Upper lobe of left lung (tissue), 4 donors: ENCODE results near the gene INPP5D.

ENCODE experiments used
- EP300 ChIP-seq, 4 donors: sonication (generic); formaldehyde crosslinking; IDR thresholded peaks; one replicate each; pipeline ENCODE4 v1.5.1; 2017; ENCODE audit warnings: antibody characterized with exemption in 4 of 4, control low read depth in 2 of 4
- POLR2A ChIP-seq, 4 donors: fragments of 450-650 bp; IDR thresholded peaks; one replicate each; pipeline ENCODE4 v1.5.1; 2016 to 2017; ENCODE audit warnings: antibody characterized with exemption in 4 of 4, mild to moderate bottlenecking in 2 of 4
- POLR2AphosphoS5 ChIP-seq, 2 donors: sonication (generic); formaldehyde crosslinking; IDR thresholded peaks; one replicate each; pipeline ENCODE4 v1.5.1; 2017; ENCODE audit warnings: antibody characterized with exemption in 2 of 2
- TF ChIP-seq, protein P1 (sequence below), 6 experiments: fragments of 450-650 bp in 4 of 6; fragments of 200-600 bp in 2 of 6; sonication (generic) in 2 of 6; IDR thresholded peaks; one replicate each; pipeline ENCODE4 v1.5.1; 2016 to 2019; ENCODE audit warnings: antibody characterized with exemption in 6 of 6

- TF ChIP-seq POLR2A (IDR thresholded peaks at IDR 0.05) (no peak), EP300 (IDR thresholded peaks at IDR 0.05) (no peak), POLR2AphosphoS5 (IDR thresholded peaks at IDR 0.05) (no peak)
- TF ChIP-seq, protein P1, sequence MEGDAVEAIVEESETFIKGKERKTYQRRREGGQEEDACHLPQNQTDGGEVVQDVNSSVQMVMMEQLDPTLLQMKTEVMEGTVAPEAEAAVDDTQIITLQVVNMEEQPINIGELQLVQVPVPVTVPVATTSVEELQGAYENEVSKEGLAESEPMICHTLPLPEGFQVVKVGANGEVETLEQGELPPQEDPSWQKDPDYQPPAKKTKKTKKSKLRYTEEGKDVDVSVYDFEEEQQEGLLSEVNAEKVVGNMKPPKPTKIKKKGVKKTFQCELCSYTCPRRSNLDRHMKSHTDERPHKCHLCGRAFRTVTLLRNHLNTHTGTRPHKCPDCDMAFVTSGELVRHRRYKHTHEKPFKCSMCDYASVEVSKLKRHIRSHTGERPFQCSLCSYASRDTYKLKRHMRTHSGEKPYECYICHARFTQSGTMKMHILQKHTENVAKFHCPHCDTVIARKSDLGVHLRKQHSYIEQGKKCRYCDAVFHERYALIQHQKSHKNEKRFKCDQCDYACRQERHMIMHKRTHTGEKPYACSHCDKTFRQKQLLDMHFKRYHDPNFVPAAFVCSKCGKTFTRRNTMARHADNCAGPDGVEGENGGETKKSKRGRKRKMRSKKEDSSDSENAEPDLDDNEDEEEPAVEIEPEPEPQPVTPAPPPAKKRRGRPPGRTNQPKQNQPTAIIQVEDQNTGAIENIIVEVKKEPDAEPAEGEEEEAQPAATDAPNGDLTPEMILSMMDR (IDR thresholded peaks at IDR 0.05), result no peak
These were observed 45.0 kb upstream of the INPP5D start for GRCh38 chr2:233015019-233015645.
